H9 (cell line): ENCODE results near the gene CREB3L2. TPM values are rescaled to one million over a fixed set of nuclear protein-coding genes. Genes with fewer than 3 reads are reported as not detected.
"Not testable (repeated sequence)": the region's sequence is repeated elsewhere in the genome, so short reads cannot be mapped to it uniquely, and the experiment has no call there.

Experiments
- DNase-seq: peaks from one replicate; pipeline ENCODE4 v3.0.0-alpha.2; 2017
- H2AFZ ChIP-seq: one replicate; pipeline ENCODE4 v1.6.1; 2013; ENCODE audit warnings: mild to moderate bottlenecking, low read length, control low read depth, moderate library complexity
- H2AK5ac ChIP-seq: 2 replicates; pipeline ENCODE4 v1.6.1; 2013; ENCODE audit warnings: low read length, control low read depth, mixed read lengths; ENCODE audit not compliant: insufficient read length
- H2BK120ac ChIP-seq: one replicate; pipeline ENCODE4 v1.6.1; 2013; ENCODE audit warnings: low read depth, mild to moderate bottlenecking, low read length, control low read depth, inconsistent platforms; ENCODE audit not compliant: poor library complexity, severe bottlenecking
- H2BK12ac ChIP-seq: 2 replicates; pipeline ENCODE4 v1.6.1; 2013; ENCODE audit warnings: low read length, control low read depth, mixed read lengths, low read depth; ENCODE audit not compliant: insufficient read length
- H2BK15ac ChIP-seq: 2 replicates; pipeline ENCODE4 v1.6.1; 2013; ENCODE audit warnings: low read depth, low read length, control low read depth
- H2BK20ac ChIP-seq: one replicate; pipeline ENCODE4 v1.6.1; 2013; ENCODE audit warnings: low read depth, mild to moderate bottlenecking, low read length, control low read depth, inconsistent platforms; ENCODE audit not compliant: poor library complexity, severe bottlenecking
- H2BK5ac ChIP-seq: 2 replicates; pipeline ENCODE4 v1.6.1; 2013; ENCODE audit warnings: low read length, control low read depth, mixed read lengths; ENCODE audit not compliant: insufficient read length
- H3K14ac ChIP-seq: 2 replicates; pipeline ENCODE4 v1.6.1; 2013; ENCODE audit warnings: low read length, control low read depth; ENCODE audit not compliant: insufficient read depth
- H3K18ac ChIP-seq: 2 replicates; pipeline ENCODE4 v1.6.1; 2013; ENCODE audit warnings: low read depth, mild to moderate bottlenecking, mixed read lengths, low read length, control low read depth; ENCODE audit not compliant: insufficient read length
- H3K23ac ChIP-seq: 2 replicates; pipeline ENCODE4 v1.6.1; 2013; ENCODE audit warnings: low read length, control low read depth, mixed read lengths, low read depth; ENCODE audit not compliant: insufficient read length
- H3K23me2 ChIP-seq: 2 replicates; pipeline ENCODE4 v1.6.1; 2013; ENCODE audit warnings: low read depth, mild to moderate bottlenecking, mixed read lengths, low read length, control low read depth; ENCODE audit not compliant: insufficient read length, poor library complexity, severe bottlenecking
- H3K27ac ChIP-seq: 2 replicates; pipeline ENCODE4 v1.5.1; 2013; ENCODE audit warnings: low read length, control low read depth, mixed read lengths, low read depth; ENCODE audit not compliant: insufficient read length
- H3K27me3 ChIP-seq: 2 replicates; pipeline ENCODE4 v1.6.1; 2013; ENCODE audit warnings: low read length, control low read depth, inconsistent platforms; ENCODE audit not compliant: insufficient read depth
- H3K4ac ChIP-seq: 2 replicates; pipeline ENCODE4 v1.6.1; 2013; ENCODE audit warnings: low read depth, mild to moderate bottlenecking, control low read depth, inconsistent platforms, low read length, moderate library complexity
- H3K4me1 ChIP-seq: 2 replicates; pipeline ENCODE4 v1.6.1; 2013; ENCODE audit warnings: low read length, control low read depth, inconsistent platforms; ENCODE audit not compliant: insufficient read depth
- H3K4me2 ChIP-seq: 2 replicates; pipeline ENCODE4 v1.6.1; 2013; ENCODE audit warnings: low read length, control low read depth, mixed read lengths; ENCODE audit not compliant: insufficient read length, insufficient read depth
- H3K56ac ChIP-seq: 2 replicates; pipeline ENCODE4 v1.6.1; 2013; ENCODE audit warnings: low read depth, mild to moderate bottlenecking, mixed read lengths, low read length, control low read depth; ENCODE audit not compliant: insufficient read length
- H3K79me1 ChIP-seq: 2 replicates; pipeline ENCODE4 v1.6.1; 2013; ENCODE audit warnings: low read depth, mild to moderate bottlenecking, moderate library complexity, low read length, control low read depth, inconsistent platforms; ENCODE audit not compliant: insufficient read depth, poor library complexity, severe bottlenecking
- H3K79me2 ChIP-seq: 2 replicates; pipeline ENCODE4 v1.6.1; 2013; ENCODE audit warnings: low read length, control low read depth, inconsistent platforms; ENCODE audit not compliant: insufficient read depth
- H3K9ac ChIP-seq: 2 replicates; pipeline ENCODE4 v1.6.1; 2013; ENCODE audit warnings: low read length, control low read depth, mixed read lengths; ENCODE audit not compliant: insufficient read length; ENCODE audit errors: extremely low read depth
- H3K9me3 ChIP-seq: one replicate; pipeline ENCODE4 v1.6.1; 2013; ENCODE audit warnings: low read depth, low read length, inconsistent platforms; ENCODE audit not compliant: control insufficient read depth
- H3T11ph ChIP-seq: one replicate; pipeline ENCODE4 v1.6.1; 2013; ENCODE audit warnings: mild to moderate bottlenecking, low read length, control low read depth, inconsistent platforms
- H4K20me1 ChIP-seq: one replicate; pipeline ENCODE4 v1.6.1; 2013; ENCODE audit not compliant: control insufficient read depth, insufficient read length, insufficient read depth
- H4K5ac ChIP-seq: 2 replicates; pipeline ENCODE4 v1.6.1; 2013; ENCODE audit warnings: low read depth, mild to moderate bottlenecking, mixed read lengths, low read length, control low read depth; ENCODE audit not compliant: insufficient read length
- H4K8ac ChIP-seq: replicated peaks from 2 replicates; pipeline ENCODE4 v1.6.1; 2013; ENCODE audit warnings: low read length, control low read depth, mixed read lengths, low read depth; ENCODE audit not compliant: insufficient read length
- H4K91ac ChIP-seq: 2 replicates; pipeline ENCODE4 v1.6.1; 2013; ENCODE audit warnings: low read depth, mild to moderate bottlenecking, moderate library complexity, mixed read lengths, low read length, control low read depth; ENCODE audit not compliant: insufficient read length
- H3K27ac Mint-ChIP-seq, 3 experiments: 2 replicates in 2 of 3; 3 replicates in 1 of 3; pipeline ENCODE4 v1.8.0; 2020 to 2021; ENCODE audit warnings: mixed read lengths in 3 of 3, mild to moderate bottlenecking in 1 of 3, moderate library complexity in 1 of 3
- H3K27me3 Mint-ChIP-seq: 2 replicates; pipeline ENCODE4 v1.8.0; 2021; ENCODE audit warnings: low read depth, mild to moderate bottlenecking, moderate library complexity, mixed read lengths
- H3K36me3 Mint-ChIP-seq, 3 experiments: 2 replicates in 2 of 3; 3 replicates in 1 of 3; pipeline ENCODE4 v1.8.0; 2020 to 2021; ENCODE audit warnings: low read depth in 3 of 3, mixed read lengths in 3 of 3; ENCODE audit not compliant: insufficient read depth in 1 of 3
- H3K4me1 Mint-ChIP-seq, 2 experiments: 2 replicates each; pipeline ENCODE4 v1.8.0; 2020; ENCODE audit warnings: mixed read lengths in 2 of 2
- H3K4me3 Mint-ChIP-seq, 2 experiments: 2 replicates in 1 of 2; 3 replicates in 1 of 2; pipeline ENCODE4 v1.8.0; 2020 to 2021; ENCODE audit warnings: mild to moderate bottlenecking in 2 of 2, mixed read lengths in 2 of 2, moderate library complexity in 1 of 2
- H3K9me3 Mint-ChIP-seq, 2 experiments: 2 replicates in 1 of 2; 3 replicates in 1 of 2; pipeline ENCODE4 v1.8.0; 2020; ENCODE audit warnings: mild to moderate bottlenecking in 2 of 2, mixed read lengths in 2 of 2, moderate library complexity in 1 of 2
- CTCF ChIP-seq: fragments of 200-600 bp; sonication (generic); conservative IDR thresholded peaks from 3 replicates; pipeline ENCODE4 v1.8.0; 2021; ENCODE audit warnings: antibody characterized with exemption, mild to moderate bottlenecking
- WGBS: extraction: QIAGEN DNeasy Blood & Tissue Kit; methylation state at CpG from one replicate; pipeline ENCODE4 v1.1.7; 2013; ENCODE audit warnings: missing lambda C conversion rate, low lambda C conversion rate, mixed read lengths; ENCODE audit not compliant: insufficient read length; ENCODE audit errors: extremely low coverage; 5-methylcytosine and 5-hydroxymethylcytosine counted together
- total RNA-seq: library from RNA; stranded (reverse); gene quantifications from 2 replicates; pipeline ENCODE4 v1.2.1, GENCODE V29; 2021

CREB3L2 gene
- total RNA-seq, 1 experiment from 2014 or later, result 60.7 TPM

- H3K79me2 ChIP-seq, result no peaks in the 10 kb centered on the region
- H4K5ac ChIP-seq, result no peak overlapping the region
- H3K18ac ChIP-seq, result no peak overlapping the region
- no peaks in the 10 kb centered on the region for H3K9me3 ChIP-seq
- Mint-ChIP-seq H3K36me3 (no peaks in the 10 kb centered on the region; a peak in 1 of 7 replicates), H3K4me1 (peaks cover 19 to 42% of the 10 kb centered on the region in 2 experiments), H3K4me3 (no peak overlapping the region), H3K27ac (peak overlapping the region in 2 of 3 experiments; percentile 4 to 54; a peak in 2 of 7 replicates), H3K9me3 (peaks cover 0 to 2% of the 10 kb centered on the region in 2 experiments; a peak in 1 of 5 replicates), H3K27me3 (no peaks in the 10 kb centered on the region)
- no peak overlapping the region for H3K4me2 ChIP-seq
- WGBS, result no CpG with 5 or more reads among the region's 1 CpG
- H3K23me2 ChIP-seq, result no peaks in the 10 kb centered on the region
- H3K27me3 ChIP-seq, result no peaks in the 10 kb centered on the region
- no peak overlapping the region for H2AK5ac ChIP-seq
- H3T11ph ChIP-seq, result no peak overlapping the region
- H3K4me1 ChIP-seq, result peaks cover 2% of the 10 kb centered on the region; the same call in 1 of the 2 replicates
- H3K79me1 ChIP-seq, result no peaks in the 10 kb centered on the region
- no peak overlapping the region for H3K27ac ChIP-seq
- TF ChIP-seq CTCF, result no peak
- no peak overlapping the region for H3K56ac ChIP-seq
- no peak overlapping the region for H3K4ac ChIP-seq
- no peak overlapping the region for H2AFZ ChIP-seq
- no peak overlapping the region for H3K9ac ChIP-seq
- no peak overlapping the region for H2BK120ac ChIP-seq
- no peak overlapping the region for H2BK12ac ChIP-seq
- H4K91ac ChIP-seq, result no peak overlapping the region
- no peak overlapping the region for H3K14ac ChIP-seq
- H2BK15ac ChIP-seq, result no peak overlapping the region
- no peak overlapping the region for H4K8ac ChIP-seq
- DNase-seq, result no peak
- H4K20me1 ChIP-seq, result no peaks in the 10 kb centered on the region
- no peak overlapping the region for H2BK20ac ChIP-seq
- H2BK5ac ChIP-seq, result no peak overlapping the region
- H3K23ac ChIP-seq, result no peak overlapping the region
These were observed 12.8 kb upstream of the CREB3L2 start for GRCh38 chr7:138014686-138015085.

DNA sequence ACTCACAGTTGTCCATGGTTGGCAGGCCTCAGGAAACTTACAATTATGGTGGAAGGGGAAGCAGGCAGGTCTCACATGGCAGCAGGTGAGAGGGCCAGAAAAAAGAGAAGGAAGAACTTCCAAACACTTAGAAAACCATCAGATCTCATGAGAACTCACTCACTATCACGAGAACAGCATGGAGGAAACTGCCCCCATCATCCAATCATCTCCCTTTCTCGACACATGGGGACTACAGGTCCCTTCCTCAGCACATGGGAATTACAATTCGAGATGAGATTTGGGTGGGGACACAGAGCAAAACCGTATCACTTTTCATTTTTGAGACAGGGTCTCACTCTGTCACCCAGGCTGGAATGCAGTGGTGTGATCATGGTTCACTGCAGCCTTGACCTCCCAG is 12.3 kb upstream of the CREB3L2 start:
- not testable (repeated sequence) for H3K23me2 ChIP-seq, H2BK120ac ChIP-seq, H2BK12ac ChIP-seq, H2AFZ ChIP-seq, H2AK5ac ChIP-seq, H4K91ac ChIP-seq, H3T11ph ChIP-seq, H3K4me1 ChIP-seq, H4K5ac ChIP-seq, H2BK20ac ChIP-seq, H3K27me3 ChIP-seq, H3K36me3 Mint-ChIP-seq, DNase-seq, H2BK15ac ChIP-seq, H2BK5ac ChIP-seq, H3K4ac ChIP-seq, H3K27ac ChIP-seq, H3K9ac ChIP-seq, H3K27me3 Mint-ChIP-seq, H3K79me1 ChIP-seq, H3K18ac ChIP-seq, H3K79me2 ChIP-seq, H4K20me1 ChIP-seq, H3K23ac ChIP-seq, H3K4me3 Mint-ChIP-seq, H3K9me3 Mint-ChIP-seq, H3K4me2 ChIP-seq, H3K14ac ChIP-seq, H3K56ac ChIP-seq, H3K9me3 ChIP-seq, H4K8ac ChIP-seq
- peak overlapping the region; percentile 27 to 44 (median 34); a peak in 4 of 7 replicates for H3K27ac Mint-ChIP-seq
- no CpG with 5 or more reads among the region's 4 CpGs for WGBS
- peaks cover 21 to 42% of the 10 kb centered on the region in 2 experiments for H3K4me1 Mint-ChIP-seq
